HG03575 (cell line): ENCODE measurements around the gene DHX32.

ENCODE experiments used
- ATAC-seq: cut with Tn5 transposase; IDR thresholded peaks from one replicate; pipeline ENCODE4 v1.9.1; 2021; ENCODE audit not compliant: unreplicated experiment, insufficient number of reproducible peaks, low FRiP score; ENCODE audit errors: extremely low read depth

The DHX32 gene

DNA sequence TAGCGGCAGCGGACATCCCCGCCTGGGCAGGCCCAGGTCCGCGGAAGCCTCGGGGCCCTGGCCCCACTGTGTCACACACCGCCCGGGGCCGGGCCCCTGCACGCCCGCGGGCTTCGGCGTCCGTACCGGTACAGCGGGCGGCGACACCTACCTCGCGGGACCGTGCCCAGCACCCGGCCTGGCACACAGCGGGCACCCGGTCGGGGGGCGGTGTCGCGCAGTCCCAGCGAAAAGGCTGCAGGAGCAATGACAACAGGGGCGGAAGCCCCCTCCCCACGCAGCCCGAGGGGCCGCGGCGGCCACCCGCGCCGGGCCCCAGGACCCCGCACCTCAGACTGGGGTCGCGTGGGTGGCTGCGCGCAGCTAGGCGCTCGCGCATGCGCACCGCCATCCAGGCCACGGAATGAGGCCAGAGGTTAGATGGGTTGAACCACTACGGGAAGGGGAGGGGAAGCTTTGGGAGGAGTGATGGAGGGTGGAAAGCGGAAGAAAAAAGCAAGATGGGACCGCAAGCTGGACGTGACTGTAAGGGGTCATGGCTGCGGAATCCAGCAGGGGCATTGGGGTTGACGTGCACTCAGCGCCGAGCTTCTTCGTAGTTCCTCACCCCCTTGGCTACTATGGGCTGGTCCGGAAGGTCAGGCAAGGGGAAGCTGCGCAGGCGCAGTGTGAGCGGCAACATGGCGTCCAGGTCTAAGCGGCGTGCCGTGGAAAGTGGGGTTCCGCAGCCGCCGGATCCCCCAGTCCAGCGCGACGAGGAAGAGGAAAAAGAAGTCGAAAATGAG, 58.0 kb downstream of the DHX32 start, which contains the start of the genes BCCIP and UROS:
TSS of gene BCCIP (plus strand) at position 669 of the 785 bp plus-strand sequence. CDS start at position 681, 12 bp downstream.
TSS of gene UROS (minus strand) at position 381 of the 785 bp plus-strand sequence. CDS start 6,759 bp downstream, outside the sequence.
- ATAC-seq = peak; percentile 30

GRCh38 chr10:125820701-125821100, 60.4 kb downstream of the DHX32 start:
- peak; percentile 47 for ATAC-seq

DNA sequence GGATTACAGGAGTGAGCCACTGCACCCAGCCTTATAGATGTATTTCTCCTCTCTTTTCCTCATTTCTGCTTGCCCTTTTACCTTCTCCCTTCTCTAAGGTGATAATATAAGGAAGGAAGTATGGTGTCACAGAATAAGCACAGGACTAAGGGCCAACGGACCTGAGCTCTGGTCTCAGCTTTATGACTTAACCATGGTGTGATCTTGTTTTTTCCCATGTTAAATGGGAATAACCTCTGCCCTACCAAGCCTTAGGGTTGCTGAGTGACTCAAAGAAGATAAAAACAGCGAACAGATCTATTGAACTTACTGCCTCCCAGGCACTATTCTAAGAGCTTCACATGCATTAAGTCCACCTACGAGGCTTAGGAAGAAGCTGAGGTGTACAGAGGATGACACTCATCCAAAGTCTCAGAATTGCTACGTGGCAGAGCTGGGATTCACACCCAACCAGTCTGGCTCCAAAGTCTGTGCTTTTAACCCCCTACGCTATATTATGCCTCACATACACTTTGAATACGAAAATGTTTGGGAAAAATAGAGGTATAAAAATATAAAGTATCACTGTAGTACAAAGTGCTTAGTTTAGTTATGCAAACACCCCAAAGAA, 63.6 kb downstream of the DHX32 start:
- ATAC-seq = no peak

GRCh38 chr10:125816548-125816947, 64.5 kb downstream of the DHX32 start:
- no peak for ATAC-seq

GRCh38 chr10:125815764-125816163, 65.3 kb downstream of the DHX32 start:
- ATAC-seq = no peak

GRCh38 chr10:125812128-125812750, 68.9 kb downstream of the DHX32 start:
- no peak for ATAC-seq

DNA sequence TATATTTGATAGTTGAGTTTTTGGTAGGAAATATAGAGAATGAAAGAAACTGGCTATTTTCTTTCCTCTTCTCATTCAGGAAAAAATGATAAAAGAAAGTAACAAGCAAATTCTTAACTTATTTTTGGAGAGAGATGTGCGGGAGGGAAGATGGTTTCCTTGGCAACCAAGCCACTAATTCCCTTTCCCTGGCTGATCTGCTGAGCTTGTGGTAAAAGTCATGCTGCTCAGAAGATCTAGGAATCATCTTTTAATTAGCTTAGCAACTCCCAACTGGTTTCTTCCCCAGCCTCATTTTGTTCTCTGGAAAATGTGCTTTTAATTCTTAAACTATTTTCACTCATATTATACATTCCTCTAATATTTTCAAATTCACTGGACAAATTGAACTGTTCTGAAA, 69.8 kb downstream of the DHX32 start:
- no peak for ATAC-seq

- no peak for ATAC-seq
These were observed 73.0 kb downstream of the DHX32 start for GRCh38 chr10:125808047-125808446.

DNA sequence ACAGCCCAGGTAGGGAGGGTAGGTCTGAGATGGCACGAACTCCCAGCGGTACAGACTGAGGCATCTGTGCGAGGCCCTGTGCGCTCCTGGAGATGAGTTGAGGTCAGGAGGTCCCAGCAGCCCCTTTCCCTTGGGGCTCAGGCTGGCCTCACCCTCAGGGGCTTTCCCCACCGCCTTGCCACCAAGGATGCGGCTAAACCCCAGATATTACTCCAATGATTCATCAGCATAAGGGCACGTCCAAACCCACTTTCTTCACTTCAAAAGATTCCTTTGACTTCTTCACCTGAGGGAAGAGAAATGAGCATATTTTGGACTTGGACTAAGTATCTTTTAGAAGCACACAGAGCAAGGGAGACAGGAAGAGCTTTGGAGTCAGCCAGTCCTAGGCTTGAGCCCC, 78.4 kb downstream of the DHX32 start:
- no peak for ATAC-seq

DNA sequence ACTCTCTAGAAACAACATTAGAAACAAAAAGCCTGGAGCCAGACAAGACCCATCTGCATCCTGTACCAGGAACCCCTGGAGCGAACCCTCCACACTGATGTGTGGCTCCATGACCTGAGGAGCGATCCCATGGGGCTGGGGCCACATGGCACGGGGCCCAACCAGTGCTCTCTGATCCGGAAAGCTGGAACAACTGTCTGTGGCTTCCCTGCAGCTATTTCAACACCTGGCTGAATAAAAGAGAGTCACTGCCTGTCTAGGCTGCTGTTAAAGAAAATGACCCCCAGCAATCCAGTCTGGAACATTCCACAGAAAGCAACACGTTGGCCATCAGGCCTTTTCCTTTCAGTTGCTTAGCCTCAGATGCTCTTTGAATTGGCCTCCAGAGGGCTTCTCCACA, 79.0 kb downstream of the DHX32 start:
- no peak for ATAC-seq

GRCh38 chr10:125801574-125801973, 79.5 kb downstream of the DHX32 start:
- no peak for ATAC-seq

GRCh38 chr10:125799451-125800182, 81.5 kb downstream of the DHX32 start:
- no peak for ATAC-seq

- no peak for ATAC-seq
These were observed 83.0 kb downstream of the DHX32 start for GRCh38 chr10:125797994-125798662.

DNA sequence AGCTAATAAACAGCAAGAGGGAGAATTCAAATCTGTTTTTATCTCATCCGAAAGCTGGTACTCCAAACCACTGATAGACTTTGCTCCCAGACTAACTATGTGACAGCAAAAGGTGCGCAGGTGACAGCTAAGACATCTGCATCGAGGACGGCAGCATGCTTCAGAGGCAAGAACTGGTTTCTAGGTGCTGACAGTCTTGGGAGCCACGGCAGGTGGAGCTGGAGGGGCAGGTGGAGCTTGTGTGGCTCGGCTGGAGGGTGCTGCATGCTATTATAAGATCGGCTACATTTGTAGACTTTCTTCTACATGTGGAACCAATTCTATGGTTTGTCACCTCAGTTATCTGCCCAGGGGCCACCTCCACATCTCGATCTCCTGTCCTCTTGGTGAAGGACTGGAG, 83.7 kb downstream of the DHX32 start:
- ATAC-seq = no peak

DNA sequence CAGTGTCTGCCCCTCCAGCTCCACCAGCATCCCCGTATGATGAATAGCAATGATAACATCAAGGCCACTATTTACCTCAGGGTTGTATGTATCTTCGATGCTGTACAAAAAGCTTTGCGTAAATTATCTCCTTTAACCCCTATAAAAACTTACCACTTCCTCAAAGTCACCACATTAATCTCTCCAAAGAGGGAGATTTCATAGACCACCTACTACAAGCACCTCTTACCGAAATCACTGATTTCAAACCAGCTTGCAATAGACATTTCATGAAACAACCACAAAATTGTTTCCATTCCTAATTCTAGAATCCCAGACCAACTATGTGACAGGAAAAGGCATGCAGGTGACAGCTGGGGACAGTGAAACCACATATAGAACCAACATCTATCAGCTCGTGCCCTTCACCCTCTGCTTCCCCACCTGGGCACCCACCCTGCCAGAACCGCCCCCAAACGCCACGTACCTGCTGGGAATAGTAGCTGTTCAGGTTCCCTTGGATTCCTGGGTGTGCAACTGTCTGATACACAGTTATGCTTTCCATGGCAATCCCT, 85.4 kb downstream of the DHX32 start:
- ATAC-seq = no peak

GRCh38 chr10:125795128-125795527, 86.0 kb downstream of the DHX32 start:
- ATAC-seq = no peak

- no peak for ATAC-seq
These were observed 88.5 kb downstream of the DHX32 start for GRCh38 chr10:125792342-125793300.
